OCI-LY7 (cell line): ENCODE results near the gene DNM3. TPM values are rescaled to one million over a fixed set of nuclear protein-coding genes. Genes with fewer than 3 reads are reported as not detected.

Experiments
- BruUV-seq: library from RNA; stranded (reverse); fragments of 400-500 nt; replicated peaks from 2 replicates; lab custom pipeline; 2021; lab: Mats Ljungman, UMichigan
- CTCF ChIA-PET: fragments of 300-600 bp; sonication (Branson Sonifier 250); formaldehyde crosslinking; loops from one replicate; lab custom pipeline; 2022; ENCODE audit warnings: antibody characterized with exemption; ENCODE audit not compliant: unreplicated experiment; lab: Charles Lee
- POLR2A ChIA-PET: fragments of 300-600 bp; sonication (Branson Sonifier 250); formaldehyde crosslinking; loops from one replicate; lab custom pipeline; 2022; ENCODE audit warnings: antibody characterized with exemption; lab: Charles Lee
- DNase-seq: peaks from one replicate; pipeline ENCODE4 v3.0.0-alpha.2; 2015; ENCODE audit warnings: low spot score
- H2AFZ ChIP-seq: fragments of 200-600 bp; sonication (generic), shearing (Covaris generic); 2 replicates; pipeline ENCODE4 v1.6.1; 2014; ENCODE audit warnings: mild to moderate bottlenecking, antibody characterized with exemption, low read length, moderate library complexity
- H3K27ac ChIP-seq: fragments of 200-600 bp; sonication (generic); 2 replicates; pipeline ENCODE4 v1.5.1; 2014; ENCODE audit warnings: mixed run types, low read depth, mild to moderate bottlenecking, moderate library complexity, low read length, inconsistent platforms; ENCODE audit not compliant: poor library complexity, severe bottlenecking
- H3K36me3 ChIP-seq: fragments of 200-600 bp; sonication (generic); 2 replicates; pipeline ENCODE4 v1.6.1; 2014; ENCODE audit warnings: mild to moderate bottlenecking, antibody characterized with exemption, low read length, moderate library complexity, mixed read lengths; ENCODE audit not compliant: insufficient read depth
- H3K4me1 ChIP-seq: fragments of 200-600 bp; sonication (generic); 2 replicates; pipeline ENCODE4 v1.5.1; 2014; ENCODE audit warnings: mild to moderate bottlenecking, low read length; ENCODE audit not compliant: insufficient read depth, poor library complexity, severe bottlenecking
- H3K4me2 ChIP-seq: fragments of 200-600 bp; sonication (generic); 2 replicates; pipeline ENCODE4 v1.6.1; 2014; ENCODE audit warnings: mild to moderate bottlenecking, low read length
- H3K4me3 ChIP-seq: fragments of 200-600 bp; sonication (generic); 2 replicates; pipeline ENCODE4 v1.5.1; 2014; ENCODE audit warnings: mild to moderate bottlenecking, low read depth, low read length; ENCODE audit not compliant: poor library complexity, severe bottlenecking
- H3K79me2 ChIP-seq: fragments of 200-600 bp; sonication (generic); 2 replicates; pipeline ENCODE4 v1.6.1; 2016; ENCODE audit warnings: low read depth, mild to moderate bottlenecking, low read length, moderate library complexity, mixed read lengths; ENCODE audit not compliant: insufficient read depth
- H3K9me2 ChIP-seq: fragments of 200-600 bp; sonication (generic); 2 replicates; pipeline ENCODE4 v1.6.1; 2016; ENCODE audit warnings: mild to moderate bottlenecking, low read length, mixed read lengths; ENCODE audit not compliant: insufficient read depth
- H3K9me3 ChIP-seq: fragments of 200-600 bp; sonication (generic); 2 replicates; pipeline ENCODE4 v1.6.1; 2014; ENCODE audit warnings: mild to moderate bottlenecking, mixed run types, low read length, mixed read lengths
- H4K20me1 ChIP-seq: fragments of 200-600 bp; sonication (generic); 2 replicates; pipeline ENCODE4 v1.6.1; 2014; ENCODE audit warnings: mild to moderate bottlenecking, antibody characterized with exemption, low read length, moderate library complexity, mixed read lengths; ENCODE audit not compliant: insufficient read depth
- CTCF ChIP-seq: fragments of 200-600 bp; sonication (generic); conservative IDR thresholded peaks from 2 replicates; pipeline ENCODE4 v1.5.1; 2014; ENCODE audit warnings: mild to moderate bottlenecking, antibody characterized with exemption, low read length, moderate library complexity, mixed read lengths
- EZH2phosphoT487 ChIP-seq: fragments of 200-600 bp; sonication (generic); IDR thresholded peaks from 2 replicates; pipeline ENCODE4 v1.6.1; 2018; ENCODE audit warnings: low read depth, borderline replicate concordance, mild to moderate bottlenecking, mixed run types, antibody characterized with exemption, low read length, moderate library complexity, mixed read lengths
- intact Hi-C: fragments of 100-400 bp; cut with micrococcal nuclease; formaldehyde crosslinking; loops from one replicate; pipeline ENCODE4 v1.10.0; 2022; ENCODE audit not compliant: unreplicated experiment
- total RNA-seq, 2 experiments: library from RNA; depleted of rRNA in 1 of 2; stranded (reverse); fragments of >200 nt in 1 of 2; shearing (Covaris generic) in 1 of 2; gene quantifications; 2 replicates each; pipeline ENCODE4 v1.2.3, GENCODE V29; 2014 to 2022

Gene DNM3
- total RNA-seq, 2 experiments from 2014 or later, result 0.47 to 0.61 TPM

DNA sequence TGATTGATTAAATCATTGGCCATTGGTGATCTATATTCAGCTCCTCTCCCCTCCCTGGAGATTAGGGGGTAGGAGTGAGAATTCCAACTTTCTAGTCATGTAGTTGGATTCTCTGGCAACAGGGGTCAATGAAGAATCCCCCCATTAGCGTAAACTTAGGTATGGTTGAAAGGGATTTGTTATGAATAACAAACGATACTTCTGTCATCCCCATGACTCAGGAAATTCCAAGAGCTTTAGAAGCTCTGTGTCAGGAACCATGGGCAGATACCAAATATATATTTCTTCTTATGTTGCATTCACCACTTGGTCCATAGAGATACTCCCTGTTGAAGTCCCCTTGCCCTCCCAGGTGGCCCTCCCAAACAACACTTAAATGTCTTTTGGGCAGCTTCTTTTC, 124.5 kb downstream of the DNM3 start:
- intact Hi-C loops, result no loop called here

DNA sequence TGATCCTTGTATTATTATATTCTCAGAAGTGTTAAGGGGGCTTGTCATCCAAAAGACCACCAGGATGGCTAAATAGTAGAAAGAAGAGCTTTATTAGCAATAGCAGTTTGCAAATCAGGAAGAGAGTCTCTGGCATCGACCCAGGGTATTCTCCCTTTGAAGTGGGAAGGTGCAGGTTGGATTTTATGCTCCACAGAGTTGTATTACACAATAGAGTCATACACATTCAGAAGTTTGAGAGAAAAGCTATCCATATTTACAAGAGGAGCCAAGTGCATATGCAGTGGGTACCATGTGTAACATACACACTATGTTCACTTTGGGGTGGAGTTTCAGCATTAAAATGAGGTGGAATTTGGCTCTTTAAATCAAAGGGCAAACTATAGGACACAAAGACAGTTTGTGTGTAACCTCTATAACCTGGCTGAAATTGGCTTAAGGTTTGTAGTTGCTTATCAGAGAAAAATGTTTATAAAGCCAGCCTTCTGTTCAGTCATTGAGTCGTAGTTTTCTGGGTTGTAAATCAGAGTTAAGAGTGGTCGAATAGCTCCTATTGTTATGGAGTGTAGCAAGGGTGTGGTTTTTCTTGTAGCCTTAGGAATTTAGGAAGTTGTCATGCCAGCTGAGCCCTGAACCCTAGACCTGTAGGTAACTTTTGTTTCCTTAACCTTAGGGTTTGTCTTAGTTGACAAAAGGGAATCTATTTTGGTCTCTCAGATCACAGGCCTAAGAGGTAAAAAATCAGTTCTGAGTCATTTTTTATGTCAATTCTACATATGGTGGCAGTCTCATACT, 125.3 kb downstream of the DNM3 start:
- H3K4me1 ChIP-seq, result no peaks in the 10 kb centered on the region
- intact Hi-C loops, result no loop called here
- H3K9me2 ChIP-seq, result no peaks in the 10 kb centered on the region
- H3K4me2 ChIP-seq, result no peak overlapping the region
- H4K20me1 ChIP-seq, result no peaks in the 10 kb centered on the region
- ChIA-PET CTCF (no interaction called here), POLR2A (interaction anchor here (0.6 to 1.4 kb wide), 2 partner anchors 13 to 845 kb away, joined by 3 read pairs; no protein-coding TSS in a partner anchor)
- no peak for DNase-seq
- BruUV-seq, result no TSS peak
- H3K36me3 ChIP-seq, result no peaks in the 10 kb centered on the region
- no peak overlapping the region for H2AFZ ChIP-seq
- H3K9me3 ChIP-seq, result no peaks in the 10 kb centered on the region
- H3K27ac ChIP-seq, result no peak overlapping the region
- no peak overlapping the region for H3K4me3 ChIP-seq
- H3K79me2 ChIP-seq, result no peaks in the 10 kb centered on the region
- no peak for TF ChIP-seq EZH2phosphoT487
- TF ChIP-seq CTCF, result no peak

More for the DNA sequence above, 124.5 kb downstream of the DNM3 start:
- Histone ChIP-seq H3K9me3 (no peaks in the 10 kb centered on the region), H3K27ac (no peak overlapping the region), H3K4me3 (no peak overlapping the region), H3K4me2 (no peak overlapping the region), H3K4me1 (no peaks in the 10 kb centered on the region), H3K9me2 (no peaks in the 10 kb centered on the region), H4K20me1 (no peaks in the 10 kb centered on the region), H3K79me2 (no peaks in the 10 kb centered on the region), H2AFZ (no peak overlapping the region), H3K36me3 (no peaks in the 10 kb centered on the region)
- no peak for DNase-seq
- no TSS peak for BruUV-seq
- TF ChIP-seq CTCF, result no peak
- no peak for TF ChIP-seq EZH2phosphoT487
- ChIA-PET CTCF (no interaction called here), POLR2A (interaction anchor here (0.7 kb wide), 2 partner anchors 665 to 1703 kb away, joined by 3 to 4 read pairs; no protein-coding TSS in a partner anchor)

GRCh38 chr1:171969226-171969625, 127.9 kb downstream of the DNM3 start:
- POLR2A ChIA-PET, result interaction anchor here (0.7 kb wide), 1 partner anchor 308 kb away, joined by 3 read pairs; no protein-coding TSS in a partner anchor
- H3K4me2 ChIP-seq, result no peak overlapping the region
- no peak overlapping the region for H2AFZ ChIP-seq
- DNase-seq, result no peak
- no peaks in the 10 kb centered on the region for H3K36me3 ChIP-seq
- no peak overlapping the region for H3K27ac ChIP-seq
- no peaks in the 10 kb centered on the region for H3K79me2 ChIP-seq
- TF ChIP-seq EZH2phosphoT487 (no peak), CTCF (no peak)
- intact Hi-C loops, result no loop called here
- H4K20me1 ChIP-seq, result no peaks in the 10 kb centered on the region
- H3K9me3 ChIP-seq, result no peaks in the 10 kb centered on the region
- no peaks in the 10 kb centered on the region for H3K4me1 ChIP-seq
- no TSS peak for BruUV-seq
- H3K4me3 ChIP-seq, result no peak overlapping the region
- H3K9me2 ChIP-seq, result no peaks in the 10 kb centered on the region
- CTCF ChIA-PET, result no interaction called here
